ACC112 (cell line): ENCODE data around the gene TFAP2A.

ENCODE experiments used
- H2AFZ ChIP-seq: fragments of 200-600 bp; sonication (generic); one replicate; pipeline ENCODE4 v1.6.0; 2017; ENCODE audit warnings: antibody characterized with exemption, low read length; ENCODE audit not compliant: unreplicated experiment
- H3K27ac ChIP-seq: fragments of 200-600 bp; sonication (generic); 2 replicates; pipeline ENCODE4 v1.5.1; 2014; ENCODE audit warnings: low read depth, mild to moderate bottlenecking, antibody characterized with exemption, low read length, moderate library complexity
- H3K27me3 ChIP-seq: fragments of 200-600 bp; sonication (generic); 2 replicates; pipeline ENCODE4 v1.6.1; 2014; ENCODE audit warnings: mild to moderate bottlenecking, antibody characterized with exemption, low read length, moderate library complexity, mixed read lengths; ENCODE audit not compliant: insufficient read depth
- H3K36me3 ChIP-seq: fragments of 200-600 bp; sonication (generic); 2 replicates; pipeline ENCODE4 v1.6.1; 2016; ENCODE audit warnings: mild to moderate bottlenecking, antibody characterized with exemption, low read length, moderate library complexity, mixed read lengths; ENCODE audit not compliant: insufficient read depth
- H3K4me1 ChIP-seq: fragments of 200-600 bp; sonication (generic); one replicate; pipeline ENCODE4 v1.6.1; 2016; ENCODE audit warnings: low read length, mixed read lengths; ENCODE audit not compliant: insufficient read depth, unreplicated experiment, control insufficient read depth
- H3K4me3 ChIP-seq: fragments of 200-600 bp; sonication (generic); 2 replicates; pipeline ENCODE4 v1.5.1; 2014; ENCODE audit warnings: mild to moderate bottlenecking, low read depth, low read length
- H3K79me2 ChIP-seq: fragments of 200-600 bp; sonication (generic); one replicate; pipeline ENCODE4 v1.6.0; 2016; ENCODE audit warnings: low read length; ENCODE audit not compliant: control insufficient read depth, unreplicated experiment, insufficient read depth

The TFAP2A gene

DNA sequence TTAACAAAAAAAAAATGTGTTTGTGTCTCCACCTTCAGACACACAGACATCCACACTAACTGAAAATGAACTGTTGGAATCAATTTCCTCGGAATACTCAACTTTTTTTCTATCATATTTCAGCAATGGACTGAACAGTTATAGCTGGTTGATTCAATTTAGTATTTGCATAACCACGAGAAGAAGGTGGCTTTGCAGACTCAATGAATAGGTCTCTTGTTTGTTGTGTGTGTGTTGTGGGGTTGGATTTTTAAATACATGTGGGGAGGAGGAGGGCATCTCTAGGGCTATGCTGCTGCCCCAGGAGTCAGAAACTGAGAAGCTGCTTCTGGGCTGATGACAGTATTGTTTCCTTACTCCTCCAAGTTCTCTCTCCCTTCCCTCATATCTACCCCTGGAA, 28.7 kb downstream of the TFAP2A start:
- Histone ChIP-seq H3K27me3 (peaks cover 100% of the 10 kb centered on the region), H3K4me3 (no peak overlapping the region), H3K4me1 (no peaks in the 10 kb centered on the region), H3K36me3 (no peaks in the 10 kb centered on the region), H3K27ac (no peak overlapping the region), H2AFZ (no peak overlapping the region), H3K79me2 (no peaks in the 10 kb centered on the region)

- Histone ChIP-seq H3K27ac (no peak overlapping the region), H3K36me3 (no peaks in the 10 kb centered on the region), H3K4me1 (no peaks in the 10 kb centered on the region), H2AFZ (no peak overlapping the region), H3K79me2 (no peaks in the 10 kb centered on the region), H3K4me3 (no peak overlapping the region), H3K27me3 (peaks cover 100% of the 10 kb centered on the region)
Measured at GRCh38 chr6:10385524-10386132, 29.2 kb downstream of the TFAP2A start.

- Histone ChIP-seq H3K79me2 (no peaks in the 10 kb centered on the region), H3K4me3 (no peak overlapping the region), H3K36me3 (no peaks in the 10 kb centered on the region), H3K27ac (no peak overlapping the region), H3K4me1 (no peaks in the 10 kb centered on the region), H2AFZ (no peak overlapping the region), H3K27me3 (peaks cover 95% of the 10 kb centered on the region)
Measured at GRCh38 chr6:10384610-10385523, 30.0 kb downstream of the TFAP2A start.

- Histone ChIP-seq H3K79me2 (no peaks in the 10 kb centered on the region), H3K27ac (no peak overlapping the region), H3K27me3 (peaks cover 91% of the 10 kb centered on the region), H3K36me3 (no peaks in the 10 kb centered on the region), H3K4me3 (no peak overlapping the region), H2AFZ (no peak overlapping the region), H3K4me1 (no peaks in the 10 kb centered on the region)
Measured at GRCh38 chr6:10384091-10384609, 30.7 kb downstream of the TFAP2A start.

DNA sequence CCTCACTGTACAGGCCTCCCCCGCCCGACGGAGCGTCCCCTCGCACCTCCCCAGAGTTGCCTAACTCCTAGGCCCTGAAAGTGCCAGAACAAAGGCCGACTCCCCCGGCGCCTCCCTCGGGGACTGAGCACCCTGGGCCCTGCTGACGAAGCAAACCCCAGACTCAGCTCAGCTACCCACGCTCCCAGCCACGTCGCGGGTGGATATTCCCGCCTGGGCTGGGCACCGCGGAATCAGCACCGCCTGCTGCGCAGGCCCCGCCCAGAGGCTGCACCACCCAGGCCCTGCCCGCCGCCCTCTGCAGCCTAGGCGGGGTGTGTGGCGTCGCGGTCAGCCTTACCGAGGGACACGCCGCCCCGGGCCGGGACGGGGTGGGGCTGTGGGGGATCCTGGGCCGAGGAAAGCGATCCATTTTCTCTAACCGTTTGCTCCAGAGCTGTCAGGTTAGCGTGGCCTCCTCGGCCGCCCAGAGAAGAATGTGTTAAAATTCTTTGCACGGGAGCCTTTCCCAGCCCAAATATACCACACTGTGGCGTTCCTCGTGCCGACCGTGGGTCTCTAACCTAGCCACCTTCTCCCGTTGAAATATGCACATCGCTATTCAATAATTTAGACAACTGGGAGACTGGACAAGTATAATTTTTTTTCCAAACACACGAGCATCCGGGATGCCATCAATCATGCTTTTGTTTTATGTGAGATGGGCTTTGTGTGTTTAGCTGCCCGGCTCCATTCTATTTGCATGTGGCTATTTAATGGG, 31.4 kb downstream of the TFAP2A start:
- H3K79me2 ChIP-seq = no peaks in the 10 kb centered on the region
- H3K27ac ChIP-seq = no peak overlapping the region
- peak overlapping the region; percentile 24; the same call in 1 of the 2 replicates for H3K4me3 ChIP-seq
- no peaks in the 10 kb centered on the region for H3K4me1 ChIP-seq
- H3K36me3 ChIP-seq = no peaks in the 10 kb centered on the region
- no peak overlapping the region for H2AFZ ChIP-seq
- H3K27me3 ChIP-seq = peaks cover 86% of the 10 kb centered on the region

DNA sequence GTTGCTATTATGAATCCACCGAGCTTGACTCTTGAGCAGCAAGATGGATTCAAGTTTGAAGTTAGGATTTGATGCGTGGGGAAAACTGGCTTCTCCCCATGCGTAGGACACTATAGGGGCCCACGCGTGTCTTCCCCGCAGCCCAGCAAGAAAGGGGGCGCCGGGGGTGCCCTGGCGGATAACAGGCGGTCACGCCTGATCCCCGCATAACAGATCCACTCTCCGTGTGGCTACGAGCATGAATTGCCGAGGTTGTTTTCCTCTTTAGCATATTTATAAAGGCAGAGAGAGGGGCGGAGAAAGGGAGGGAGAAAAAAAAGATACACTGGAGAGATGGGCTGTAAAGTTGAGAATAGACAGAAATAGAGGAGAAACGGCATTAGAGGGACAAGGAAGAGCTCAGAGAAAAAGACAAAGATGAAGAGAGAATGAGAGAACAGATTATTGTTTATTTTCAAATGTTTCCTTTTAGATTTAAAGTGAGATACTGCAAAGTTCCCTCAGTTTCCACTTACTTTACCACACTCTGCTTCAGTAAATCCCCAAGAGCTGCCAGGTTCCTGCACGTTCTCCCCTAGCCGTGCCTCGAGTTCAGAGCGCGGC, 32.0 kb downstream of the TFAP2A start:
- peaks cover 86% of the 10 kb centered on the region for H3K27me3 ChIP-seq
- H3K4me3 ChIP-seq = peak overlapping the region; percentile 24; the same call in 1 of the 2 replicates

DNA sequence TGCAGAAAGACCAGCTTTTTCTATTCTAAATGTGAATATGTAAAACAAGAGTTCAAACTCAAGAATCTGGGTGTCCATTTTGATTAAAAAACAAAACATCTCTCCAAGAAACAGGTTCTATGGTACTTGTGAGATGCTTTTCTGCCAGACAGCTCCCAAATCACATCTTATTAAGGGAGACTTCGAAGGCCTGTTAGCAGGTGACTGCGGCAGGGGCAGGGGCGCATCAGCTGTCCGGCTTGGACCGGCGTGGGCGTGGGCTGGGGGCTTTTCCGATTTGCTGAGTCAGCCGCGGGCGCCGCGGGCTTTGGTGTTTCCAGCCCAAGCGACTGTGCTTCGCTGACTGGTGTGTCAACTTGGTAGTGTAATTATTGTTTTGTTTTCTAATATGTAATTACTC, 32.6 kb downstream of the TFAP2A start:
- Histone ChIP-seq H3K79me2 (no peaks in the 10 kb centered on the region), H3K36me3 (no peaks in the 10 kb centered on the region), H3K4me1 (no peaks in the 10 kb centered on the region), H3K27ac (no peak overlapping the region), H3K4me3 (no peak overlapping the region), H3K27me3 (peaks cover 85% of the 10 kb centered on the region), H2AFZ (no peak overlapping the region)

More for the DNA sequence above, 32.0 kb downstream of the TFAP2A start:
- no peak overlapping the region for H2AFZ ChIP-seq
- no peaks in the 10 kb centered on the region for H3K4me1 ChIP-seq
- H3K79me2 ChIP-seq = no peaks in the 10 kb centered on the region
- H3K27ac ChIP-seq = no peak overlapping the region
- no peaks in the 10 kb centered on the region for H3K36me3 ChIP-seq

GRCh38 chr6:10381830-10382208, 33.1 kb downstream of the TFAP2A start:
- H3K27ac ChIP-seq = no peak overlapping the region
- H3K4me3 ChIP-seq = no peak overlapping the region
- H2AFZ ChIP-seq = no peak overlapping the region
- no peaks in the 10 kb centered on the region for H3K79me2 ChIP-seq
- no peaks in the 10 kb centered on the region for H3K36me3 ChIP-seq
- peaks cover 80% of the 10 kb centered on the region for H3K27me3 ChIP-seq
- no peaks in the 10 kb centered on the region for H3K4me1 ChIP-seq

DNA sequence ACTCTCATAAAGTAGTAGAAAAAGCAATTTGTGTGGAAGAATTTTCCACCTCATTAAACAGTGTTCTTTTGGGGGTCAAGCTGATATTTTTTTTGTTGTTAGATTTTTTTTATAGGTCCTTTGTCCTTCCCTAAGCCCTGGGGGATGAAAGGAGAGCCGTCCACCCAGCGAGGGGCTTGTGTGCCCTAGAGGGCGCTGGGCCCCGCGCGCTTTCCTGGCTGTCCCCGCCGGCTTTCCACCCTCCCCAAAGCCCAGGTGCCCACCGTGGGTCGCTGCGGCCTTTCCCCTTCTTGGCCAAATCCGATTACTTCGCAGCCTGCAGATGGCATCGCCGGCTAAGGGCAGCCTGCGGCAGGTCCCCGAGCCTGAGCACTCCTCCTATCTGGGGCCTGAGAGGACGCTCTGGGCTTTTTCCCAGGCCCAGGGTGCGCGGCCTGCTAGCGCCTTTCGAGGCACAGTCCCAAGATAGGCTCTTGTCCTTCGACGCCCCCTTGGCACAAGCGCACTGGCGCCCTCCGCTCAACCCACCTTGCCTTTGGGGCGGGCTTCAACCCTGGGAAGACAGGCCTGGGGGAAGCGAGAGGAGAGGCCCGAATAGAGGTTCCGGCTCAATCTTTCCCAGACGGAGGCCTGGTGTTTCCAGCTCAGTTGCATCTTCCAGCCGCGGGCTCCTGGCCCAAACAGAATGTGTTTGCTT, 33.6 kb downstream of the TFAP2A start:
- H3K36me3 ChIP-seq = no peaks in the 10 kb centered on the region
- no peaks in the 10 kb centered on the region for H3K79me2 ChIP-seq
- no peak overlapping the region for H3K27ac ChIP-seq
- H3K4me3 ChIP-seq = no peak overlapping the region
- no peaks in the 10 kb centered on the region for H3K4me1 ChIP-seq
- H3K27me3 ChIP-seq = peaks cover 77% of the 10 kb centered on the region
- H2AFZ ChIP-seq = no peak overlapping the region
